ENCODE data around the gene ASTN1. TPM values are rescaled to one million over a fixed set of nuclear protein-coding genes. Genes with fewer than 3 reads are reported as not detected.

The ASTN1 gene
- total RNA-seq, 1 experiment from 2014 or later: 0.42 TPM

GRCh38 chr1:176884911-176885310 is 279.6 kb downstream of the ASTN1 start (continued):
- TF ChIP-seq POLR2A (IDR thresholded peaks at IDR 0.05; ENCODE audit: borderline replicate concordance, extremely low read depth, insufficient read depth, insufficient read length) (no peak), ZNF274 (IDR thresholded peaks at IDR 0.05; ENCODE audit: low read depth, low read length) (no peak), EZH2phosphoT487 (IDR thresholded peaks at IDR 0.05; ENCODE audit: borderline replicate concordance) (no peak), CEBPB (IDR thresholded peaks at IDR 0.05; ENCODE audit: low read depth) (no peak), ZBTB33 (IDR thresholded peaks at IDR 0.05; ENCODE audit: extremely low read depth, insufficient replicate concordance, low read length) (no peak), EGR1 (IDR thresholded peaks at IDR 0.05; ENCODE audit: low read depth) (no peak), SP1 (IDR thresholded peaks at IDR 0.05; ENCODE audit: low read depth) (no peak), RAD21 (IDR thresholded peaks at IDR 0.05; ENCODE audit: low read depth) (no peak), FOSL1 (IDR thresholded peaks at IDR 0.05; ENCODE audit: low read depth) (no peak)
- TF ChIP-seq, protein P1, sequence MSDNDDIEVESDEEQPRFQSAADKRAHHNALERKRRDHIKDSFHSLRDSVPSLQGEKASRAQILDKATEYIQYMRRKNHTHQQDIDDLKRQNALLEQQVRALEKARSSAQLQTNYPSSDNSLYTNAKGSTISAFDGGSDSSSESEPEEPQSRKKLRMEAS (IDR thresholded peaks at IDR 0.05): no peak

DNA sequence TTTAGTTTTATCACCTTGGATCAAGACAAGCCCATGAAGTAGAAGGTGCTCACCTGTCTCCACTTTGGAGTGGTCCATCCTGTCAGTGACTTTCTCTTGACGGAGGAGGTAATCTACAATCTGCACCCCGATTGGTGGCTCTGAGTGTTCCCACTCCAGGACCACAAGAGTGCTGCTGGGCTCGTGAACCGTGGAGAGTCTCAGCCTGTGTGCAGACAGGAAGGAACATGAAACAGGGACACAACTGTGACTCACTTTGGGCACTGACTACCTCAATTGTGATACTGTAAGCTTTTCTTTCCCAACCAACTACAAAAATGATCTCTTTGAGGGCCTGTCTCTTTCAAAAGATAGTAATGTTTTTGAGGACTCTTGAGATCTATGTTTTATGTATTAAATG is 280.2 kb downstream of the ASTN1 start:
- peaks cover 21% of the 10 kb centered on the region for H3K27me3 ChIP-seq (ENCODE audit: insufficient read depth, low read length)
- no peak overlapping the region for H2AFZ ChIP-seq (ENCODE audit: low read depth, low read length, poor library complexity, severe bottlenecking)
- ChIA-PET POLR2A (no interaction called here), RAD21 (ENCODE audit: low non-redundant PET in 1 of 2, low total read pairs in 2 of 2, uncharacterized antibody in 2 of 2, unreplicated experiment in 2 of 2) (no interaction called here), CTCF (interaction anchor here (1.8 kb wide), 1 partner anchor 14 kb away, joined by 4 read pairs; no protein-coding TSS in a partner anchor)
- no peaks in the 10 kb centered on the region for H3K36me3 ChIP-seq (ENCODE audit: control insufficient read depth in 1 of 2, insufficient read depth in 2 of 2, low read length in 2 of 2)
- no peak overlapping the region for H3K4me2 ChIP-seq (ENCODE audit: low read length)
- H3K27ac ChIP-seq (ENCODE audit: low read depth, low read length): no peak overlapping the region
- DNase-seq (ENCODE audit: low read depth, low spot score) (no peak), ATAC-seq (no peak)
- no peaks in the 10 kb centered on the region for H3K9me3 ChIP-seq (ENCODE audit: control insufficient read depth in 1 of 2, insufficient read depth in 1 of 2, low read depth in 1 of 2, low read length in 2 of 2)
- no peak overlapping the region for H3K4me3 ChIP-seq (replicated peaks in 1 of 2; ENCODE audit: low read depth in 1 of 2, low read length in 2 of 2)
- H3K9ac ChIP-seq (ENCODE audit: low read length): no peak overlapping the region
- TF ChIP-seq SIN3A (IDR thresholded peaks at IDR 0.05; ENCODE audit: low read depth): no peak
- TF ChIP-seq, protein P1 (IDR thresholded peaks at IDR 0.05): no peak
- TF ChIP-seq, protein P2, sequence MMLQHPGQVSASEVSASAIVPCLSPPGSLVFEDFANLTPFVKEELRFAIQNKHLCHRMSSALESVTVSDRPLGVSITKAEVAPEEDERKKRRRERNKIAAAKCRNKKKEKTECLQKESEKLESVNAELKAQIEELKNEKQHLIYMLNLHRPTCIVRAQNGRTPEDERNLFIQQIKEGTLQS (IDR thresholded peaks at IDR 0.05): no peak
- no peak for TF ChIP-seq SP1 (IDR thresholded peaks at IDR 0.05; ENCODE audit: low read depth)
- TF ChIP-seq SRF (IDR thresholded peaks at IDR 0.05; ENCODE audit: low read depth): no peak
- no peak for TF ChIP-seq POLR2A (IDR thresholded peaks at IDR 0.05; ENCODE audit: borderline replicate concordance, extremely low read depth, insufficient read depth, insufficient read length)
- TF ChIP-seq CTCF (IDR thresholded peaks at IDR 0.05 in 2 of 3, conservative IDR thresholded peaks at IDR 0.05 in 1 of 3; ENCODE audit: borderline replicate concordance in 1 of 3, insufficient read depth in 1 of 3, low read depth in 2 of 3, low read length in 2 of 3): no peak
- no peak for TF ChIP-seq YY1 (IDR thresholded peaks at IDR 0.05; ENCODE audit: extremely low read depth, insufficient replicate concordance, low read depth, low read length)
- no peak for TF ChIP-seq CEBPB (IDR thresholded peaks at IDR 0.05; ENCODE audit: low read depth)
- TF ChIP-seq EGR1 (IDR thresholded peaks at IDR 0.05; ENCODE audit: low read depth): no peak
- H3K4me1 ChIP-seq (ENCODE audit: control insufficient read depth in 1 of 2, insufficient read depth in 2 of 2, low read length in 2 of 2): no peaks in the 10 kb centered on the region
- no peaks in the 10 kb centered on the region for H3K9me2 ChIP-seq (ENCODE audit: insufficient read depth)
- intact Hi-C loops (cut with micrococcal nuclease): no loop called here
- no peaks in the 10 kb centered on the region for H4K20me1 ChIP-seq (ENCODE audit: insufficient read depth)
- no peaks in the 10 kb centered on the region for H3K79me2 ChIP-seq (ENCODE audit: insufficient read depth, low read length)
- no TSS peak for BruUV-seq (replicated peaks)

All from HCT116 (cell line).